Esophagus muscularis mucosa (tissue), 3 donors: ENCODE measurements around the gene TMX1.

Experiments
- POLR2A ChIP-seq: fragments of 450-650 bp; IDR thresholded peaks from one replicate; pipeline ENCODE4 v1.6.1; 2017; ENCODE audit warnings: antibody characterized with exemption, moderate library complexity, mild to moderate bottlenecking, low read depth
- POLR2AphosphoS5 ChIP-seq, 2 donors: sonication (generic); formaldehyde crosslinking; IDR thresholded peaks; one replicate each; pipeline ENCODE4 v1.6.1; 2017; ENCODE audit warnings: antibody characterized with exemption in 2 of 2
- TF ChIP-seq, protein P1 (sequence below), 3 experiments: fragments of 200-600 bp in 2 of 3; fragments of 450-650 bp in 1 of 3; sonication (generic) in 2 of 3; IDR thresholded peaks; one replicate each; pipeline ENCODE4 v1.5.1; 2017 to 2019; ENCODE audit warnings: antibody characterized with exemption in 3 of 3, mild to moderate bottlenecking in 2 of 3, moderate library complexity in 1 of 3

DNA sequence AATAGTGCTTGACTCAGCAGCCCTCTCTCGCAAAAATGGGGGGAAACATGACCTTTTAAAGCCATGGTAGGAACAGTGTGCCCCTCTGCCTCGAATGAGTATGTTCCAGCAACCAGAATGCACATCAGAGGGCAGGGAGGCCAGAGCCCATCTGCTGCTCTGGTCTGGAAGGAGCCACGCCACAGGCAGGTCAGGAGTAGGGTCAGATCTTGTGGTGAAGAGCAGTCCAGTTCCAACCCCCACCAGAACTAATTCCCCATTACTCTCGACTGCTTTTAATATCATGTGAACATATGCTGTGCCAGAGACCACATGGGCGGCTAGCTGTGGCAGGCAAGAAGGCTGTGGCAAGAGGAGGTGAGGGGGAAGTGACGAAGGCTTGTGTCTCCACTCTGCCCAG lies 34.6 kb upstream of the TMX1 start:
- TF ChIP-seq, protein P1, sequence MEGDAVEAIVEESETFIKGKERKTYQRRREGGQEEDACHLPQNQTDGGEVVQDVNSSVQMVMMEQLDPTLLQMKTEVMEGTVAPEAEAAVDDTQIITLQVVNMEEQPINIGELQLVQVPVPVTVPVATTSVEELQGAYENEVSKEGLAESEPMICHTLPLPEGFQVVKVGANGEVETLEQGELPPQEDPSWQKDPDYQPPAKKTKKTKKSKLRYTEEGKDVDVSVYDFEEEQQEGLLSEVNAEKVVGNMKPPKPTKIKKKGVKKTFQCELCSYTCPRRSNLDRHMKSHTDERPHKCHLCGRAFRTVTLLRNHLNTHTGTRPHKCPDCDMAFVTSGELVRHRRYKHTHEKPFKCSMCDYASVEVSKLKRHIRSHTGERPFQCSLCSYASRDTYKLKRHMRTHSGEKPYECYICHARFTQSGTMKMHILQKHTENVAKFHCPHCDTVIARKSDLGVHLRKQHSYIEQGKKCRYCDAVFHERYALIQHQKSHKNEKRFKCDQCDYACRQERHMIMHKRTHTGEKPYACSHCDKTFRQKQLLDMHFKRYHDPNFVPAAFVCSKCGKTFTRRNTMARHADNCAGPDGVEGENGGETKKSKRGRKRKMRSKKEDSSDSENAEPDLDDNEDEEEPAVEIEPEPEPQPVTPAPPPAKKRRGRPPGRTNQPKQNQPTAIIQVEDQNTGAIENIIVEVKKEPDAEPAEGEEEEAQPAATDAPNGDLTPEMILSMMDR (IDR thresholded peaks at IDR 0.05), result no peak
- TF ChIP-seq POLR2A (no peak), POLR2AphosphoS5 (IDR thresholded peaks at IDR 0.05) (no peak)
